GM12891 (cell line): ENCODE measurements around the gene YKT6. TPM values are rescaled to one million over a fixed set of nuclear protein-coding genes. Genes with fewer than 3 reads are reported as not detected.

Experiments
- DNase-seq: peaks from one replicate; pipeline ENCODE4 v3.0.0; 2011; ENCODE audit warnings: low spot score; ENCODE audit not compliant: insufficient read length
- FAIRE-seq: peaks from 2 replicates; lab custom pipeline; 2011; peaks lifted over from hg19 to GRCh38; lab: Jason Lieb, UNC
- PAX5 ChIP-seq: IDR thresholded peaks from 2 replicates; pipeline ENCODE4 v1.6.1; 2011; ENCODE audit warnings: low read length, moderate library complexity, mild to moderate bottlenecking; ENCODE audit not compliant: insufficient read depth, severe bottlenecking
- POLR2A ChIP-seq: IDR thresholded peaks from 2 replicates; pipeline ENCODE4 v1.6.1; 2011; ENCODE audit warnings: low read depth, low read length, control low read depth
- POLR2AphosphoS5 ChIP-seq: IDR thresholded peaks from 2 replicates; pipeline ENCODE4 v1.6.1; 2011; ENCODE audit warnings: low read depth, low read length, control low read depth
- POU2F2 ChIP-seq: IDR thresholded peaks from 2 replicates; pipeline ENCODE4 v1.6.1; 2011; ENCODE audit warnings: low read depth, mild to moderate bottlenecking, control low read depth, low read length, moderate library complexity
- SPI1 ChIP-seq: IDR thresholded peaks from 2 replicates; pipeline ENCODE4 v1.6.1; 2011; ENCODE audit warnings: low read depth, low read length, control low read depth
- TAF1 ChIP-seq: IDR thresholded peaks from 2 replicates; pipeline ENCODE4 v1.6.1; 2011; ENCODE audit warnings: low read depth, low read length, control low read depth
- polyA plus RNA-seq: library from polyadenylated mRNA; unstranded; fragments of >200 nt; gene quantifications from one replicate; pipeline ENCODE4 v1.2.1, GENCODE V29; 2012; ENCODE audit warnings: low read depth, missing spikeins, inconsistent platforms; ENCODE audit not compliant: missing spikeins

Gene YKT6
- 49.1 TPM for polyA plus RNA-seq

DNA sequence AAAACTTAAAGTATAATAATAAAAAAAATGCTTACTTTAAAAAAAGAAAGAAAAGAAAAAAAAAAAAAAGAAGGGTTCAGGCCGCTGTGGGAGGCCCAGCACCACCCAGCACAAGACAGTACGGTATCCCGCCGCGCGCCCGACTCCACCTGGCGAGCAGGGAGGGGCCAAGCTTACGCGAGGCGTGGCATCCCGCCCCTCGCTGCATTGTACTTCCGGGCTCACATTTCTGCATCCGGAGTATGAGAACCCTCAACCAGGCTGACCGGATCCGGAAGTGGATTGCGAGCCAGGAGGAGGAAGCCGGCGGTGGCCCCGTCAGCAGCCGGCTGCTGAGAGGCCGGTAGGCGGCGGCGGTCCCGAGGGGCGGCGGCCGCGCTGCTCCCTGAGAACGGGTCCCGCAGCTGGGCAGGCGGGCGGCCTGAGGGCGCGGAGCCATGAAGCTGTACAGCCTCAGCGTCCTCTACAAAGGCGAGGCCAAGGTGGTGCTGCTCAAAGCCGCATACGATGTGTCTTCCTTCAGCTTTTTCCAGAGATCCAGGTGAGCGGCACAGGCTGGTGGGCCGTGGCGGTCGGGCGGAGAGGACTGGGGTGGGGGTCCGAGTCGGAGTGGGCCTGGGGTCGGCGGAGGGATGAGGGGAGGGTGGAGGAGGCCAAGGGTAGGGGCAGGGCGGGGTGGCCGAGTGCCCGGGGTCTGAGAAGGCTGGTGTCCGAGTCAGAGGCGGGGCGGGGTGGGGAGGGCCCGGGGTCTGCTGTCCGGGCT is at the start of gene YKT6:
Gene YKT6 (plus strand): TSS at position 280 of the 763 bp plus-strand sequence. CDS start 158 bp downstream, at position 438.
- peak; percentile 99 for DNase-seq
- peak; percentile 100 for FAIRE-seq
- TF ChIP-seq POU2F2 (peak; percentile 32), SPI1 (peak; percentile 55), POLR2A (peak; percentile 85; the same call in 1 of the 2 replicates), PAX5 (peak; percentile 54), TAF1 (peak; percentile 95), POLR2AphosphoS5 (peak; percentile 79; the same call in 1 of the 2 replicates)

DNA sequence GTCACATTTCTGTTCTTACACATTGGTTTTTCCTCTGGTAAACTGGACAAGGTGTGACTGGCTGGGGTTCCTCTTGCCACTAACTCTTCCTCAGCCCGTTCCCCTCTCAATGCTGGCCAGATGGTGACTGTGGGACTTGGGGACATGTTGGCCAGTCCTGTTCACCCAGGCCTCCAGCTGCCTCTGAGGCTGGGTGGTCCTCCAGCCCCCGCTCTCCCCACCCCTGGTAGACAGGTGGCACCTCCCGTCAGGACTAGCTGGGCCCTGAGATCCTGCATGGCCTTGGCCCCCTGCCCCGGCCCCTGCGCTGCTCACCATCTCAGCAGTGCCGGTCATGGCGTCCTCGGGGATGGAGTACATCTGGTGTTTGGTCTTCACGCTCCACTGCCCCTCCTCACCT is 48.8 kb upstream of the YKT6 start:
- DNase-seq (no peak), FAIRE-seq (no peak)
- TF ChIP-seq POLR2AphosphoS5, result no peak
- TF ChIP-seq SPI1, result no peak
- no peak for TF ChIP-seq PAX5
- no peak for TF ChIP-seq POU2F2
- TF ChIP-seq POLR2A, result no peak
- TF ChIP-seq TAF1, result no peak

GRCh38 chr7:44152971-44153947 is 47.5 kb upstream of the YKT6 start:
- FAIRE-seq (no peak), DNase-seq (no peak)

GRCh38 chr7:44153948-44154335 is 46.8 kb upstream of the YKT6 start:
- FAIRE-seq (no peak), DNase-seq (no peak)
- TF ChIP-seq POU2F2 (no peak), POLR2AphosphoS5 (no peak), POLR2A (no peak), SPI1 (no peak), TAF1 (no peak), PAX5 (no peak)

More at GRCh38 chr7:44152971-44153947, 47.5 kb upstream of the YKT6 start:
- TF ChIP-seq POU2F2, result no peak
- no peak for TF ChIP-seq POLR2A
- TF ChIP-seq SPI1, result no peak
- TF ChIP-seq POLR2AphosphoS5, result no peak
- TF ChIP-seq PAX5, result no peak
- TF ChIP-seq TAF1, result no peak

DNA sequence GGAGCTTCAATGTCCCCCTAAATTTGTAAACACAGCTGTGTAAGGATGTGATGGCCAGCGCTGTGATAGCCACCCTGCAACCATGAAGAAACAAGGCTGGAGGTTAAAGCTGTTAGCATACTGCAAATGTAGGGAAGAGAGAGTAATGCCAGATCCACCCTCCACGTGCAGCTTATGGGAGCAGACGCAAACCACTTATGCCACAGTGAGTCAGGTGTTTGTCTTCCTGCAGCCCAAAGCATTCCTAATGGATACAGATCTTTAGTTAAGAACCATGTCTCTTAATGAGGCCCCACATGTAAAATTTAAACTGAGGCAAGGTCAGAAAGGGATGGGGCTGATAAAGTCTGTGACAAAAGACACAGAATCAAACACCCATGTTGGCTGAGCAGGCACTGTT is 46.1 kb upstream of the YKT6 start:
- FAIRE-seq (no peak), DNase-seq (no peak)
- TF ChIP-seq TAF1 (no peak), POU2F2 (no peak), PAX5 (no peak), POLR2AphosphoS5 (no peak), POLR2A (no peak), SPI1 (no peak)

GRCh38 chr7:44155191-44156185 is 45.3 kb upstream of the YKT6 start:
- FAIRE-seq, result no peak
- DNase-seq, result no peak
- TF ChIP-seq POLR2AphosphoS5 (no peak), SPI1 (no peak)

GRCh38 chr7:44156453-44157010 is 44.2 kb upstream of the YKT6 start:
- DNase-seq, result no peak
- no peak for TF ChIP-seq PAX5
- no peak for TF ChIP-seq SPI1
- no peak for TF ChIP-seq POLR2A
- no peak for TF ChIP-seq POU2F2
- TF ChIP-seq TAF1, result no peak
- TF ChIP-seq POLR2AphosphoS5, result no peak
- FAIRE-seq, result no peak
